Endothelial cell (in vitro differentiated cells): ENCODE measurements around the gene SCAF8. TPM values are rescaled to one million over a fixed set of nuclear protein-coding genes. Genes with fewer than 3 reads are reported as not detected.

Experiments
- DNase-seq: peaks from one replicate; pipeline ENCODE4 v3.0.0; 2021; ENCODE audit warnings: low spot score
- H3K27ac Mint-ChIP-seq: one replicate; pipeline ENCODE4 v1.8.0; 2021; ENCODE audit warnings: mixed read lengths, inconsistent platforms; ENCODE audit not compliant: unreplicated experiment
- H3K27me3 Mint-ChIP-seq: one replicate; pipeline ENCODE4 v1.8.0; 2021; ENCODE audit warnings: mild to moderate bottlenecking, moderate library complexity, mixed read lengths, inconsistent platforms; ENCODE audit not compliant: unreplicated experiment
- H3K36me3 Mint-ChIP-seq: one replicate; pipeline ENCODE4 v1.8.0; 2021; ENCODE audit warnings: mild to moderate bottlenecking, low read depth, mixed read lengths, inconsistent platforms; ENCODE audit not compliant: unreplicated experiment
- H3K4me1 Mint-ChIP-seq: one replicate; pipeline ENCODE4 v1.8.0; 2021; ENCODE audit warnings: mild to moderate bottlenecking, mixed read lengths, inconsistent platforms; ENCODE audit not compliant: unreplicated experiment
- H3K4me3 Mint-ChIP-seq: one replicate; pipeline ENCODE4 v1.8.0; 2021; ENCODE audit warnings: mild to moderate bottlenecking, mixed read lengths, inconsistent platforms; ENCODE audit not compliant: unreplicated experiment
- H3K9me3 Mint-ChIP-seq: one replicate; pipeline ENCODE4 v1.8.0; 2021; ENCODE audit warnings: mixed read lengths, inconsistent platforms; ENCODE audit not compliant: unreplicated experiment
- total RNA-seq: library from RNA; stranded (reverse); fragmentation: NEBNext Ultra II Directional; extraction: Animal tissue kit (Norgen Biotek cat#: 25700); gene quantifications from one replicate; pipeline ENCODE4 v1.2.1, GENCODE V29; 2021; ENCODE audit not compliant: unreplicated experiment
- TF ChIP-seq, protein P1 (sequence below): fragments of 200-600 bp; sonication (generic); IDR thresholded peaks from one replicate; pipeline ENCODE4 v1.5.0; 2021; ENCODE audit warnings: antibody characterized with exemption; ENCODE audit not compliant: unreplicated experiment

The SCAF8 gene
- total RNA-seq, 1 donor from 2014 or later: 51.4 TPM

DNA sequence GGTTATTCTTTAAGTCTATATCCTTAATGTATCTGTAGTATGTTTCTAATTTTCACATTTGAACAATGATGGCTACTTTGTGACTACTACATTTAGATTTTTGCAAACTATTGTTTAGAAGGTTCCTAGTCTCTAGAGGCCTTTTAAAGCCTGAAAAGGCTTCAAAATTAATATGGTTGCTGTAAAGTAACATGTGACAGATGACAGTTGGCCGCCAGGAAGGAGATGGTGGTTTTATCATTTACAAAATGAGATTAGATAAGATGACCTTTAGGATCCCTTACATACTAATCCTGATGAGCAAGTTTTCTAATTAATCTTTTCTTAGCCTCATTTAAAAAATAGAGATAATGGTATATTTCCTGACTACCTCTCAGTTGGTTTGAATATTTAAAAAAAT is 18.8 kb downstream of the SCAF8 start:
- Mint-ChIP-seq H3K4me1 (peaks cover 5% of the 10 kb centered on the region), H3K27me3 (no peaks in the 10 kb centered on the region), H3K4me3 (no peak overlapping the region), H3K9me3 (no peaks in the 10 kb centered on the region), H3K36me3 (no peaks in the 10 kb centered on the region), H3K27ac (no peak overlapping the region)
- DNase-seq: no peak
- TF ChIP-seq, protein P1, sequence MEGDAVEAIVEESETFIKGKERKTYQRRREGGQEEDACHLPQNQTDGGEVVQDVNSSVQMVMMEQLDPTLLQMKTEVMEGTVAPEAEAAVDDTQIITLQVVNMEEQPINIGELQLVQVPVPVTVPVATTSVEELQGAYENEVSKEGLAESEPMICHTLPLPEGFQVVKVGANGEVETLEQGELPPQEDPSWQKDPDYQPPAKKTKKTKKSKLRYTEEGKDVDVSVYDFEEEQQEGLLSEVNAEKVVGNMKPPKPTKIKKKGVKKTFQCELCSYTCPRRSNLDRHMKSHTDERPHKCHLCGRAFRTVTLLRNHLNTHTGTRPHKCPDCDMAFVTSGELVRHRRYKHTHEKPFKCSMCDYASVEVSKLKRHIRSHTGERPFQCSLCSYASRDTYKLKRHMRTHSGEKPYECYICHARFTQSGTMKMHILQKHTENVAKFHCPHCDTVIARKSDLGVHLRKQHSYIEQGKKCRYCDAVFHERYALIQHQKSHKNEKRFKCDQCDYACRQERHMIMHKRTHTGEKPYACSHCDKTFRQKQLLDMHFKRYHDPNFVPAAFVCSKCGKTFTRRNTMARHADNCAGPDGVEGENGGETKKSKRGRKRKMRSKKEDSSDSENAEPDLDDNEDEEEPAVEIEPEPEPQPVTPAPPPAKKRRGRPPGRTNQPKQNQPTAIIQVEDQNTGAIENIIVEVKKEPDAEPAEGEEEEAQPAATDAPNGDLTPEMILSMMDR: no peak

DNA sequence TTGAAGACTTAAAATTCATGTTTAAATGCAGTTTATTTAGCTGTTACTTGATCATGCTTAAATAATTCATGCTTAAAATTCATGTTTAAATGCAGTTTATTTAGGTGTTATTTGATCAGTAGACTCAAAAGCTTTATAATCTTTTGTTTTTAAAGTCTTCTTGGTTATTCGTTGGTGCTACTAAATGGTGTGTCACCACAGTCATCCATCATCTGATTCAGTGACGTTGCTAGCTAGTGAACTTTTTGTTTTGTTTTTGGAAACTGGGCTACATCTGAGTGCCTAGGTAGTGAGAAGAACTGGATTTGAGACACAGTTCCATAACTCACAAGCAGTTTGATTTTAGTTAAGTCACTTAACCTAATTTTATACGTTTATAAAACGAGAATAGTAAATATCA is 20.9 kb downstream of the SCAF8 start:
- no peak overlapping the region for H3K4me3 Mint-ChIP-seq
- H3K27me3 Mint-ChIP-seq: no peaks in the 10 kb centered on the region
- no peaks in the 10 kb centered on the region for H3K9me3 Mint-ChIP-seq
- no peaks in the 10 kb centered on the region for H3K36me3 Mint-ChIP-seq
- no peak for DNase-seq
- no peak overlapping the region for H3K27ac Mint-ChIP-seq
- H3K4me1 Mint-ChIP-seq: peaks cover 19% of the 10 kb centered on the region
- TF ChIP-seq, protein P1: no peak

DNA sequence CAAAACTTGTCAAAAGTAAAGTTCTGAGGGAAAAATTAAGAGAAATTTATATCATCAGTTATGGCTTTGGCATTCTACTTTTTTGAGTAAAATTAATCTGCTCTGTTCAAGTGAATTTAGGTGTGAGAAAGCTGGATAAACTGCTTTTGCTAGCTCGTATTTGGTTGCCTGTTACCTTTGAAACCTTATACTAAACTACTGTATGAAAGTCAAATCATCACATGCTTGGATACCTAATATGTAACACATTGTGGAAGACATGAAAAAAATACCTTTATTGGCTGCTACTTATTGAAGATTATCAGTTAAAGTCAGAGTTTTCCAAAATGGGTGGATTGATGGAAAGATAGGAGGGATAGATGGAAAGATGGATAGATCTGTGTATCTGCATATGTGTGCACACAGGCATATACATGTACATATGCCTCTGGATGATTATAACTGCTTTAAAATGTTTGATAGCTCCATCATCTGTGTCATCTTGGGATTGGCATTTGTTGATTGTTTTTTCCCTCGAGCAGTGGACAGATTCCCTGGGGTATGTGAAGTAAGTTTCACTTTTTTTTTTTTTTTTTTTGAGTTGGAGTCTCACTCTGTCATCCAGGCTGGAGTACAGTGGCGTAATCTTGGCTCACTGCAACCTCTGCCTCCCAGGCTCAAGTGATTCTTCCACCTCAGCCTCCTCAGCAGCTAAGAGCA is 24.3 kb downstream of the SCAF8 start:
- TF ChIP-seq, protein P1: no peak
- H3K27ac Mint-ChIP-seq: no peak overlapping the region
- no peak overlapping the region for H3K4me3 Mint-ChIP-seq
- no peak for DNase-seq
- H3K9me3 Mint-ChIP-seq: no peaks in the 10 kb centered on the region
- H3K27me3 Mint-ChIP-seq: no peaks in the 10 kb centered on the region
- H3K36me3 Mint-ChIP-seq: no peaks in the 10 kb centered on the region
- peaks cover 15% of the 10 kb centered on the region for H3K4me1 Mint-ChIP-seq

DNA sequence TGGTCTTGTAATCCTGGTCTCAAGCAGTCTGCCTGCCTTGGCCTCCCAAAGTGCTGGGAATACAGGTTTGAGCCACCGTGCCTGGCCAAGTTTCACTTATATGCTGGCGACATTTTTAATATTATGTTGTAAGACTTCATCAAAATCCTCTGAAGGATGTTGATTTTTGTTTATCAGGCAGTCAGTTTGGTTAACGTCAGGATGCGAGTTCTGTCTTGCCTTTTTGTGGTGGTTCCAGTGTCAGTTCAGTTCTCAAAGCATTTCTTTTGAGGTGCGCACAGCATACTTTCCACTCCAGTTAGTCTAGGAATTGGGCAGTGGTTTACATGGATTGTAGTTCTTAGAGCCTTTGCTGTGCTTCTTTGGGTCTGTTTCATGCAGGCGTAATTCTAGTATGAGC is 24.9 kb downstream of the SCAF8 start:
- H3K4me3 Mint-ChIP-seq: no peak overlapping the region
- peaks cover 15% of the 10 kb centered on the region for H3K4me1 Mint-ChIP-seq
- H3K36me3 Mint-ChIP-seq: no peaks in the 10 kb centered on the region
- TF ChIP-seq, protein P1: no peak
- peak overlapping the region; percentile 37 for H3K27ac Mint-ChIP-seq
- H3K9me3 Mint-ChIP-seq: no peaks in the 10 kb centered on the region
- DNase-seq: no peak
- no peaks in the 10 kb centered on the region for H3K27me3 Mint-ChIP-seq

DNA sequence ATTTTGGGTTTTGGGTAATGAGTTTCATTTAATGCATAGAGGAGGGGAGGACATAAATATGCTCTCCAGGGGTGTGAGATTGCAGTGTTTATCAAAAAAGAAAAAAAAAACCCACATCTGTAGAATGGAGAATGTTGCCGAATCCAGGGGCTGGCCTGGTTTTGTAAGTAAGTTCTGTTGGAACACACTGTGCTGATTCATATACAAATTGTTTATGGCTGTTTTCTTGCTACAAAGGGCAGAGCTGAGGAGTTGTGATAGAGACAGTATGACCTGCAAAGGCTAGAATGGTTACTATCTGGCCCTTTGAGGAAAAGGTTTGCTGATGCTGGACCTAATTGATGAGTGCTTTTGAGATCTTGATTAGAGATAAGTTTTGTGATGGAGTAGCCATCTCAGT is 30.4 kb downstream of the SCAF8 start:
- Mint-ChIP-seq H3K4me3 (no peak overlapping the region), H3K27me3 (no peaks in the 10 kb centered on the region), H3K4me1 (peaks cover 12% of the 10 kb centered on the region), H3K36me3 (no peaks in the 10 kb centered on the region), H3K9me3 (no peaks in the 10 kb centered on the region), H3K27ac (no peak overlapping the region)
- TF ChIP-seq, protein P1: no peak
- no peak for DNase-seq
